A673 (cell line): ENCODE data around the gene TSPEAR. TPM values are rescaled to one million over a fixed set of nuclear protein-coding genes. Genes with fewer than 3 reads are reported as not detected.
"Not testable (repeated sequence)": the region's sequence is repeated elsewhere in the genome, so short reads cannot be mapped to it uniquely, and the experiment has no call there.

Experiments used
- BruUV-seq: library from RNA; stranded (reverse); fragments of 400-500 nt; replicated peaks from 2 replicates; lab custom pipeline; 2021; lab: Mats Ljungman, UMichigan
- CTCF ChIA-PET: fragments of 300-600 bp; sonication (Branson Sonifier 250); formaldehyde crosslinking; loops from one replicate; lab custom pipeline; 2022; ENCODE audit warnings: antibody characterized with exemption; lab: Charles Lee
- POLR2A ChIA-PET: fragments of 300-600 bp; sonication (Branson Sonifier 250); formaldehyde crosslinking; loops from one replicate; lab custom pipeline; 2022; ENCODE audit warnings: antibody characterized with exemption; ENCODE audit not compliant: low non-redundant PET; lab: Charles Lee
- DNase-seq: peaks from one replicate; pipeline ENCODE4 v3.0.0-alpha.2; 2015; ENCODE audit warnings: low spot score
- H3K27ac ChIP-seq: fragments of 200-600 bp; sonication (generic); 2 replicates; pipeline ENCODE4 v1.5.1; 2016; ENCODE audit warnings: mixed run types, low read depth, mild to moderate bottlenecking, mixed read lengths, antibody characterized with exemption, low read length; ENCODE audit not compliant: poor library complexity, severe bottlenecking
- H3K27me3 ChIP-seq: fragments of 200-600 bp; sonication (generic); replicated peaks from 2 replicates; pipeline ENCODE4 v1.6.1; 2017; ENCODE audit warnings: mixed run types, low read depth, mild to moderate bottlenecking, mixed read lengths, antibody characterized with exemption, low read length; ENCODE audit not compliant: insufficient read depth, poor library complexity
- H3K36me3 ChIP-seq: fragments of 200-600 bp; sonication (generic); 2 replicates; pipeline ENCODE4 v1.6.1; 2016; ENCODE audit warnings: mixed run types, mild to moderate bottlenecking, mixed read lengths, antibody characterized with exemption, low read length; ENCODE audit not compliant: insufficient read depth, poor library complexity, severe bottlenecking
- H3K4me1 ChIP-seq: fragments of 200-600 bp; sonication (generic); 2 replicates; pipeline ENCODE4 v1.6.1; 2017; ENCODE audit warnings: mixed run types, mild to moderate bottlenecking, mixed read lengths, antibody characterized with exemption, low read length; ENCODE audit not compliant: insufficient read depth, poor library complexity, severe bottlenecking
- H3K4me3 ChIP-seq: fragments of 200-600 bp; sonication (generic); 2 replicates; pipeline ENCODE4 v1.5.1; 2016; ENCODE audit warnings: low read depth, mixed run types, mild to moderate bottlenecking, mixed read lengths, low read length; ENCODE audit not compliant: poor library complexity, severe bottlenecking
- H3K9me3 ChIP-seq: fragments of 200-600 bp; sonication (generic); 2 replicates; pipeline ENCODE4 v1.6.1; 2016; ENCODE audit warnings: mixed run types, low read depth, mild to moderate bottlenecking, mixed read lengths, antibody characterized with exemption, low read length; ENCODE audit not compliant: poor library complexity, severe bottlenecking
- EZH2 ChIP-seq: fragments of 200-600 bp; sonication (generic); IDR thresholded peaks from 2 replicates; pipeline ENCODE4 v1.6.1; 2017; ENCODE audit warnings: borderline replicate concordance, low read depth, mild to moderate bottlenecking, mixed read lengths, antibody characterized with exemption, low read length; ENCODE audit not compliant: poor library complexity, severe bottlenecking
- intact Hi-C: fragments of 100-400 bp; cut with micrococcal nuclease; formaldehyde crosslinking; loops from one replicate; pipeline ENCODE4 v1.10.0; 2022; ENCODE audit not compliant: unreplicated experiment
- total RNA-seq: library from RNA; stranded (reverse); gene quantifications from 2 replicates; pipeline ENCODE4 v1.2.3, GENCODE V29; 2021
- TF ChIP-seq, protein P1 (sequence below): fragments of 300-800, 200-600 bp; sonication (generic); conservative IDR thresholded peaks from 2 replicates; pipeline ENCODE4 v1.5.1; 2017; ENCODE audit warnings: low read depth, mild to moderate bottlenecking, antibody characterized with exemption, low read length, moderate library complexity, mixed read lengths

The TSPEAR gene
- total RNA-seq, 1 experiment from 2014 or later, result 8.3 TPM

DNA sequence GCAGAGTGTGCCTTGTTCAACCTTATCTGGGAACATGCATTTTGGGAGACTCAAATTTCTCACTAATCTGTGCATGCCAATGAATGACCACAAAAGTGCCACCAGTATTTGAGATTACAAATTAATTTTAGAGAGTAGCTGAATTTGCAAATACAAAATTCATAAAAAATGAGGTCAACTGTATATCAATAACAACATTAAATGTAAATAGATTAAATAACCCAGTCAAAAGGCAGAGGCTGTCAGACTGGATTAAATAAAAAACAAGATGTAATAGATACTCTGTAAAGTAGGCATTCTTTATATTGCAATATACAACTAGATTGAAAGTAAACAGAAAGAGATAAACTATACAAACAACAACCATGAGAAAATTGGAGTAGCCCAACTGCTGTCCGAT, 147.3 kb downstream of the TSPEAR start:
- no peak overlapping the region for H3K4me3 ChIP-seq
- H3K36me3 ChIP-seq, result no peaks in the 10 kb centered on the region
- H3K4me1 ChIP-seq, result no peaks in the 10 kb centered on the region
- no peaks in the 10 kb centered on the region for H3K27me3 ChIP-seq
- intact Hi-C loops, result no loop called here
- no TSS peak for BruUV-seq
- H3K9me3 ChIP-seq, result no peaks in the 10 kb centered on the region
- ChIA-PET POLR2A (no interaction called here), CTCF (no interaction called here)
- TF ChIP-seq EZH2, result no peak
- DNase-seq, result no peak
- no peak overlapping the region for H3K27ac ChIP-seq

DNA sequence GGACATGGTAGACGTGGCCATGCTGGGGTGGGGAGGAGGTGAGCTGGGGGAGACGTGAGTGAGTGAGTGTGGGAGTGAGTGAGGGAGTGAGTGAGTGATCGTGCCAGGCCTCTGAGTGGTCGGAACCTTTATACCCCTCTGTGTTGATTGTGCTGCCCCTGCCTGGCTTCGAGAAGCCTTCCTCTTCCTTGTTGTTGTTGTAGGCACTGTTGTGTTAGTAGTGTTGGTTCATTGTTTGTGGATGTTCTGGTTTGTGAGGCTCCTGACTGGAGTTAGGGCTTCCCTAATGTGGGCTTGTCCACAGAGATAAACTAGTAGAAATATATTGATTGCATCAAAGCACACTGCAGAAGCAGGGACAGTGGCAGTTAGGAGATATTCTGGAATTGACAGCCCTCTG, 152.7 kb downstream of the TSPEAR start, which contains the start of gene KRTAP10-3:
Gene KRTAP10-3, minus strand, starts transcription at position 101 of the 400 bp plus-strand sequence. Its CDS starts 80 bp downstream, at position 21.
- no peaks in the 10 kb centered on the region for H3K9me3 ChIP-seq
- DNase-seq, result no peak
- TF ChIP-seq, protein P1, sequence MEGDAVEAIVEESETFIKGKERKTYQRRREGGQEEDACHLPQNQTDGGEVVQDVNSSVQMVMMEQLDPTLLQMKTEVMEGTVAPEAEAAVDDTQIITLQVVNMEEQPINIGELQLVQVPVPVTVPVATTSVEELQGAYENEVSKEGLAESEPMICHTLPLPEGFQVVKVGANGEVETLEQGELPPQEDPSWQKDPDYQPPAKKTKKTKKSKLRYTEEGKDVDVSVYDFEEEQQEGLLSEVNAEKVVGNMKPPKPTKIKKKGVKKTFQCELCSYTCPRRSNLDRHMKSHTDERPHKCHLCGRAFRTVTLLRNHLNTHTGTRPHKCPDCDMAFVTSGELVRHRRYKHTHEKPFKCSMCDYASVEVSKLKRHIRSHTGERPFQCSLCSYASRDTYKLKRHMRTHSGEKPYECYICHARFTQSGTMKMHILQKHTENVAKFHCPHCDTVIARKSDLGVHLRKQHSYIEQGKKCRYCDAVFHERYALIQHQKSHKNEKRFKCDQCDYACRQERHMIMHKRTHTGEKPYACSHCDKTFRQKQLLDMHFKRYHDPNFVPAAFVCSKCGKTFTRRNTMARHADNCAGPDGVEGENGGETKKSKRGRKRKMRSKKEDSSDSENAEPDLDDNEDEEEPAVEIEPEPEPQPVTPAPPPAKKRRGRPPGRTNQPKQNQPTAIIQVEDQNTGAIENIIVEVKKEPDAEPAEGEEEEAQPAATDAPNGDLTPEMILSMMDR, result no peak
- H3K4me1 ChIP-seq, result no peaks in the 10 kb centered on the region
- intact Hi-C loops, result no loop called here
- ChIA-PET POLR2A (no interaction called here), CTCF (no interaction called here)
- no peaks in the 10 kb centered on the region for H3K27me3 ChIP-seq
- H3K36me3 ChIP-seq, result no peaks in the 10 kb centered on the region
- no peak within 1 kb of the TSS for H3K4me3 ChIP-seq
- H3K27ac ChIP-seq, result no peak within 1 kb of the TSS
- BruUV-seq, result no TSS peak

DNA sequence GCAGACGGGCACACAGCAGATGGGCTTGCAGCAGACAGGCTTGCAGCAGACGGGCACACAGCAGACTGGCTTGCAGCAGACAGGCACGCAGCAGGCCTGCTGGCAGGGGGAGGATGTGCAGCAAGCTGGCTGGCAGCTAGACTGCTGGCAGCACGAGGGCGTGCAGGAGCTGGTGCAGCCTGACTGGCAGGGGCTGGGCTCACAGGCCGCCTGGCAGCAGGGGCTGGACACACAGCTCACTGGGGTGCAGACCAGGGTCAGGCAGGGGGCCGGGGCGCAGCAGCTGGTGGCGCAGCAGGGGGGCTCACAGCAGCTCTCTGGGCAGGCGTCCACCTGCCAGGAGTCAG, 153.1 kb downstream of the TSPEAR start:
- not testable (repeated sequence) for BruUV-seq

DNA sequence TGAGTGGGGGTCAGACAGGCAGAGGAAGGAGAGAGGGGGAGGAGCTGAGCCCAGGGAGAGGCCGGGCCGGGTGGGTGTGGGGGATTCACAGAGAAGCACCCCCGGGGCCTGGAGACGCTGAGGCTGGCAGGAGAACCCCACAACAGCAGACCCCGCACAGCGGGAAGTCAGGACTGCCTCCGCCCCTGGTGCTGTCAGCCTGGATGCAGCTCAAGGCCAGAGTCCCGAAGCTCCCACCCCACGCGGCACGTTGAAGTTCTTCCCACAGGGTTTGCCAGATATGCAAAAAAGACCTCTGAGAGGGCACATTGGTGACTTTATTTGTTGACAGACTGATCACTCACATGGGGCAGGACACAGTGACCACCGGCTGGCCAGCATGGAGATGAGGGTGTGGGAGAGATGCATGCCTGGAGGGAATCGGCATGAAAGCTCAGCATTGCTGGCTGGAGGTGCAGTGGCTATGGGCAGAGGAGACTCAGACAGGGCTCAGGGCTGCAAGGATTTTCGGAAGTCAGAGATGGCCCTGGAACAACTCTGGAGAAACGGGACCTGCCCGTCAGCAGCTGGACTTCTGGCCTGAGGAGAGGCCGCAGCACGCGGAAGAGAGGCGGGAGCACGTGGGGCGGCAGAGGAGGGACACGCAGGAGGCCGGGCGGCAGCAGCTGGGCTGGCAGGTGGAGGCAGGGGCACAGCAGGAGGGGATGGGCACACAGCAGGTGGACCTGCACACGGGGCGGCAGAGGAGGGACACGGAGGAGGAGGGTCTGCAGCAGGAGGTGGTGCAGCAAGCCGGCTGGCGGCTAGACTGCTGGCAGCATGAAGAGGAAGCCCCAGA, 153.7 kb downstream of the TSPEAR start:
- TF ChIP-seq, protein P1, result no peak
- no peak for TF ChIP-seq EZH2
- Histone ChIP-seq H3K4me3 (no peak overlapping the region), H3K9me3 (no peaks in the 10 kb centered on the region), H3K27ac (no peak overlapping the region), H3K27me3 (no peaks in the 10 kb centered on the region), H3K36me3 (no peaks in the 10 kb centered on the region), H3K4me1 (no peaks in the 10 kb centered on the region)
- DNase-seq, result no peak
- CTCF ChIA-PET, result no interaction called here
- BruUV-seq, result no TSS peak
- intact Hi-C loops, result no loop called here
- POLR2A ChIA-PET, result no interaction called here

More for the DNA sequence above, 153.1 kb downstream of the TSPEAR start:
- intact Hi-C loops, H3K27me3 ChIP-seq, H3K27ac ChIP-seq, POLR2A ChIA-PET, H3K4me1 ChIP-seq, DNase-seq, CTCF ChIA-PET, H3K36me3 ChIP-seq, H3K4me3 ChIP-seq, H3K9me3 ChIP-seq: not testable (repeated sequence)
